ENCODE results near the gene ADAM33. TPM values are rescaled to one million over a fixed set of nuclear protein-coding genes. Genes with fewer than 3 reads are reported as not detected.

The ADAM33 gene
- total and polyA plus RNA-seq, 2 of the 8 experiments (the other 6 are each of a cell fraction or from before 2014, with no cell fraction given): 4.2 to 6.0 TPM

DNA sequence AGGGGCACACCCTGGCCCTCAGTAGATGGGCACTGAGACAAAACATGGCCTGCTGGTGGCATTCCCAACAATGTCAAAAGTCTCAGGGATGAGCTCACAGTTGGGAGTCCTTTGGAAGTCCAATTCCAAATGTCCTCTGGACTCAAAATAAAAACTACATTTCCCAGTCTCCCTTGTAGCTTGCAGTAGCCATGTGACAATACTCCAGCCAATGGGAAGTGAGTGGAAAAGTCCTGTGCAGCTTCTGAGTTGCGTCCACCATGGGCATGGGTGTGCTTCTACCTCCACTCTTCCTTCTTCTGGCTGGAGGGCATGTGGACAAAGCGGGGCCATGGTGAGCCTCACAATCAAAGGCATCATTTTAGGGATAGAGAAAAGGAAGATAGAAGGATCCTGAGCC is 5.8 kb upstream of the ADAM33 start:
- no peak overlapping the region for H3K9ac ChIP-seq (replicated peaks in 1 of 4; ENCODE audit: extremely low read depth in 1 of 4, low read depth in 3 of 4, low read length in 3 of 4)
- no peak overlapping the region for H2BK15ac ChIP-seq (ENCODE audit: low read length)
- no peak overlapping the region for H2BK5ac ChIP-seq (ENCODE audit: low read depth, low read length)
- H2BK120ac ChIP-seq (replicated peaks; ENCODE audit: low read depth, low read length): no peak overlapping the region
- H3K18ac ChIP-seq (ENCODE audit: extremely low read depth, low read length): no peak overlapping the region
- H2AK5ac ChIP-seq (ENCODE audit: low read depth, low read length): no peak overlapping the region
- no peak overlapping the region for H4K8ac ChIP-seq (ENCODE audit: extremely low read depth, insufficient read depth, low read length)
- FAIRE-seq (peak; percentile 80), DNase-seq (ENCODE audit: low read depth in 1 of 2, low spot score in 2 of 2) (no peak)
- no peaks in the 10 kb centered on the region for H3K79me2 ChIP-seq (ENCODE audit: control insufficient read depth in 1 of 2, insufficient read depth in 2 of 2, low read length in 2 of 2)
- H3K4me1 ChIP-seq (replicated peaks in 1 of 4; ENCODE audit: control insufficient read depth in 3 of 4, insufficient read depth in 4 of 4, low read length in 3 of 4): peaks cover 3 to 10% (median 4%) of the 10 kb centered on the region in 4 experiments
- H3K14ac ChIP-seq (ENCODE audit: insufficient read length): no peak overlapping the region
- H3K4ac ChIP-seq (replicated peaks; ENCODE audit: insufficient read length, low read depth, low read length): no peak overlapping the region
- no peak overlapping the region for H3K23ac ChIP-seq (ENCODE audit: insufficient read length)
- no peaks in the 10 kb centered on the region for H3K23me2 ChIP-seq (ENCODE audit: low read depth, low read length)
- 76% methylated on average over 2 of the region's 2 CpGs; no CpG with 5 or more reads in 1 of the 2 experiments for WGBS, 2 experiments (ENCODE audit: extremely low coverage in 1 of 2, insufficient coverage in 1 of 2, insufficient read length in 1 of 2, insufficient replicate concordance in 2 of 2, low coverage in 1 of 2, low lambda C conversion rate in 2 of 2, missing lambda C conversion rate in 1 of 2)
- H3K36me3 ChIP-seq (ENCODE audit: control insufficient read depth in 2 of 4, insufficient read depth in 4 of 4, low read length in 3 of 4): no peaks in the 10 kb centered on the region
- ChIA-PET POLR2A (ENCODE audit: partially characterized antibody) (interaction anchor here (1.3 kb wide), 1 partner anchor 17 kb away, joined by 3 read pairs; no protein-coding TSS in a partner anchor), CTCF (ENCODE audit: partially characterized antibody) (interaction anchor here (1.1 to 45.1 kb wide), 9 partner anchors 1 to 81 kb away, joined by 4 to 1432 read pairs (median 7); partner anchors contain the start of genes ADAM33 and SIGLEC1)
- peaks cover 0 to 9% (median 1%) of the 10 kb centered on the region in 4 experiments; a peak in 3 of 7 replicates for H3K27me3 ChIP-seq (replicated peaks in 1 of 4; ENCODE audit: control insufficient read depth in 3 of 4, extremely low read depth in 1 of 4, insufficient read depth in 3 of 4, low read length in 3 of 4)
- H3K27ac ChIP-seq (ENCODE audit: low read depth, low read length): no peak overlapping the region
- H4K20me1 ChIP-seq (replicated peaks in 1 of 2; ENCODE audit: control insufficient read depth in 1 of 2, insufficient read depth in 2 of 2, low read length in 2 of 2): no peaks in the 10 kb centered on the region
- H3K9me3 ChIP-seq (ENCODE audit: insufficient read depth in 2 of 2, low read depth in 1 of 2, low read length in 1 of 2): no peaks in the 10 kb centered on the region
- H2AFZ ChIP-seq (ENCODE audit: low read length): peak overlapping the region; percentile 47; the same call in 1 of the 2 replicates
- no peak overlapping the region for H3K4me3 ChIP-seq (ENCODE audit: extremely low read depth in 1 of 4, insufficient read depth in 2 of 4, low read depth in 3 of 4, low read length in 4 of 4)
- H2BK20ac ChIP-seq (ENCODE audit: low read length): no peak overlapping the region
- H2BK12ac ChIP-seq (ENCODE audit: low read depth, low read length): no peak overlapping the region
- no peak overlapping the region for H3K56ac ChIP-seq (replicated peaks; ENCODE audit: insufficient read length, low read depth, low read length)
- no peak overlapping the region for H3K4me2 ChIP-seq (ENCODE audit: insufficient read depth in 1 of 2, low read depth in 2 of 2, low read length in 2 of 2)
- peak overlapping the region; percentile 3 for H4K5ac ChIP-seq (ENCODE audit: insufficient read length, low read depth, low read length)
- H4K91ac ChIP-seq (replicated peaks; ENCODE audit: insufficient read length, low read length): no peak overlapping the region
- no peaks in the 10 kb centered on the region for H3K79me1 ChIP-seq (ENCODE audit: low read depth, low read length)
- TF ChIP-seq, protein P1, sequence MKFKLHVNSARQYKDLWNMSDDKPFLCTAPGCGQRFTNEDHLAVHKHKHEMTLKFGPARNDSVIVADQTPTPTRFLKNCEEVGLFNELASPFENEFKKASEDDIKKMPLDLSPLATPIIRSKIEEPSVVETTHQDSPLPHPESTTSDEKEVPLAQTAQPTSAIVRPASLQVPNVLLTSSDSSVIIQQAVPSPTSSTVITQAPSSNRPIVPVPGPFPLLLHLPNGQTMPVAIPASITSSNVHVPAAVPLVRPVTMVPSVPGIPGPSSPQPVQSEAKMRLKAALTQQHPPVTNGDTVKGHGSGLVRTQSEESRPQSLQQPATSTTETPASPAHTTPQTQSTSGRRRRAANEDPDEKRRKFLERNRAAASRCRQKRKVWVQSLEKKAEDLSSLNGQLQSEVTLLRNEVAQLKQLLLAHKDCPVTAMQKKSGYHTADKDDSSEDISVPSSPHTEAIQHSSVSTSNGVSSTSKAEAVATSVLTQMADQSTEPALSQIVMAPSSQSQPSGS (IDR thresholded peaks at IDR 0.05; ENCODE audit: low read length): no peak
- TF ChIP-seq SUZ12 (IDR thresholded peaks at IDR 0.05; ENCODE audit: low read length): no peak
- TF ChIP-seq CHD2 (IDR thresholded peaks at IDR 0.05; ENCODE audit: low read length): peak; percentile 63; the same call in 1 of the 2 replicates
- TF ChIP-seq, protein P2, sequence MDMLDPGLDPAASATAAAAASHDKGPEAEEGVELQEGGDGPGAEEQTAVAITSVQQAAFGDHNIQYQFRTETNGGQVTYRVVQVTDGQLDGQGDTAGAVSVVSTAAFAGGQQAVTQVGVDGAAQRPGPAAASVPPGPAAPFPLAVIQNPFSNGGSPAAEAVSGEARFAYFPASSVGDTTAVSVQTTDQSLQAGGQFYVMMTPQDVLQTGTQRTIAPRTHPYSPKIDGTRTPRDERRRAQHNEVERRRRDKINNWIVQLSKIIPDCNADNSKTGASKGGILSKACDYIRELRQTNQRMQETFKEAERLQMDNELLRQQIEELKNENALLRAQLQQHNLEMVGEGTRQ (IDR thresholded peaks at IDR 0.05; ENCODE audit: low read length): peak; percentile 91
- TF ChIP-seq, protein P3, sequence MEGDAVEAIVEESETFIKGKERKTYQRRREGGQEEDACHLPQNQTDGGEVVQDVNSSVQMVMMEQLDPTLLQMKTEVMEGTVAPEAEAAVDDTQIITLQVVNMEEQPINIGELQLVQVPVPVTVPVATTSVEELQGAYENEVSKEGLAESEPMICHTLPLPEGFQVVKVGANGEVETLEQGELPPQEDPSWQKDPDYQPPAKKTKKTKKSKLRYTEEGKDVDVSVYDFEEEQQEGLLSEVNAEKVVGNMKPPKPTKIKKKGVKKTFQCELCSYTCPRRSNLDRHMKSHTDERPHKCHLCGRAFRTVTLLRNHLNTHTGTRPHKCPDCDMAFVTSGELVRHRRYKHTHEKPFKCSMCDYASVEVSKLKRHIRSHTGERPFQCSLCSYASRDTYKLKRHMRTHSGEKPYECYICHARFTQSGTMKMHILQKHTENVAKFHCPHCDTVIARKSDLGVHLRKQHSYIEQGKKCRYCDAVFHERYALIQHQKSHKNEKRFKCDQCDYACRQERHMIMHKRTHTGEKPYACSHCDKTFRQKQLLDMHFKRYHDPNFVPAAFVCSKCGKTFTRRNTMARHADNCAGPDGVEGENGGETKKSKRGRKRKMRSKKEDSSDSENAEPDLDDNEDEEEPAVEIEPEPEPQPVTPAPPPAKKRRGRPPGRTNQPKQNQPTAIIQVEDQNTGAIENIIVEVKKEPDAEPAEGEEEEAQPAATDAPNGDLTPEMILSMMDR (IDR thresholded peaks at IDR 0.05; ENCODE audit: control extremely low read depth in 1 of 3, insufficient read depth in 1 of 3, low read depth in 1 of 3, low read length in 3 of 3): no peak
- TF ChIP-seq, protein P4, sequence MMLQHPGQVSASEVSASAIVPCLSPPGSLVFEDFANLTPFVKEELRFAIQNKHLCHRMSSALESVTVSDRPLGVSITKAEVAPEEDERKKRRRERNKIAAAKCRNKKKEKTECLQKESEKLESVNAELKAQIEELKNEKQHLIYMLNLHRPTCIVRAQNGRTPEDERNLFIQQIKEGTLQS (IDR thresholded peaks at IDR 0.05; ENCODE audit: insufficient read depth, low read depth, low read length): 0 out of 2 replicates have a peak, but pooled peaks have one; percentile 41
- no peak for TF ChIP-seq PHF8 (conservative IDR thresholded peaks at IDR 0.05; ENCODE audit: low read depth, low read length)

All from H1 (cell line).